GM06990 (cell line): ENCODE results near the gene ALDH4A1.

Source experiments
- DNase-seq: peaks from one replicate; pipeline ENCODE4 v3.0.0-alpha.2; 2011; ENCODE audit not compliant: insufficient read length; ENCODE audit errors: extremely low read depth
- H3K27me3 ChIP-seq: replicated peaks from 2 replicates; pipeline ENCODE4 v1.6.0; 2011; ENCODE audit warnings: low read length; ENCODE audit not compliant: control insufficient read depth, insufficient read depth
- H3K36me3 ChIP-seq: 2 replicates; pipeline ENCODE4 v1.5.1; 2011; ENCODE audit warnings: low read length; ENCODE audit not compliant: control insufficient read depth, insufficient read depth
- H3K4me3 ChIP-seq: replicated peaks from 2 replicates; pipeline ENCODE4 v1.5.1; 2011; ENCODE audit warnings: low read depth, mild to moderate bottlenecking, control low read depth, low read length
- TF ChIP-seq, protein P1 (sequence below): IDR thresholded peaks from 2 replicates; pipeline ENCODE4 v1.5.1; 2011; ENCODE audit warnings: low read length, control low read depth, mild to moderate bottlenecking, inconsistent platforms; ENCODE audit not compliant: insufficient read depth, poor library complexity, severe bottlenecking

ALDH4A1 gene

DNA sequence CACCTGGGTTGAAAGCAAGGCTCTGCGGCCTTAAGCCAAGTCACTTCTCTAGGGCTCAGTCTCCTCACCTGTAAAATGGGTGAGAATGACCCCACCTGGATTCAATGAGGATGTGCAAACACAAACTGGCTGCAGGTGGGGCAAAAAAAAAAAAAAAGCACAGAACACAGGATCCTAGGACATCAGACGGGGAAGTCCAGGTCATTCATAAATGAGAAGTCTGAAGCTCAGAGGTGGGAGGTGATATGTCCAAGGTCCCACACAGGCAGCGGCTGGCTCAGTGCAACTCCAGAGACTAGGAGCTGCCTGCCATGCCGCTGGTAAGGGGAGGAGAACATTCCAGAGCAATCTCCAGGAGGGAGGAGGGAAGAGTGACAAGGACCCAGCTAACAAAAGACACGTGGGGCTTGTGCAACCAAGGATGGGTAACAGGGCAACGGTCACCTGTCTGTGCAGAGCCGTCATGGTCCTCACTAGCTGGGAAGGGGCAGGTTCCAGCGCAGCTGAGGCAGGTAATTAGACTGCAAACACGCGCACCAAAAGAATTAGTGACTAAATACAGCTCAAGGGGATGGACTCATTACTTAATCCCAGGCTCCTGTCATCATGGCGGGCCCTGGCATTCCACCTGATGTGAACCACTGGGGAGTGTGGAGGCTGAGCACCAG, 34.6 kb upstream of the ALDH4A1 start:
- H3K4me3 ChIP-seq, result no peak overlapping the region
- no peak for DNase-seq
- H3K27me3 ChIP-seq, result no peaks in the 10 kb centered on the region
- no peaks in the 10 kb centered on the region for H3K36me3 ChIP-seq
- TF ChIP-seq, protein P1, sequence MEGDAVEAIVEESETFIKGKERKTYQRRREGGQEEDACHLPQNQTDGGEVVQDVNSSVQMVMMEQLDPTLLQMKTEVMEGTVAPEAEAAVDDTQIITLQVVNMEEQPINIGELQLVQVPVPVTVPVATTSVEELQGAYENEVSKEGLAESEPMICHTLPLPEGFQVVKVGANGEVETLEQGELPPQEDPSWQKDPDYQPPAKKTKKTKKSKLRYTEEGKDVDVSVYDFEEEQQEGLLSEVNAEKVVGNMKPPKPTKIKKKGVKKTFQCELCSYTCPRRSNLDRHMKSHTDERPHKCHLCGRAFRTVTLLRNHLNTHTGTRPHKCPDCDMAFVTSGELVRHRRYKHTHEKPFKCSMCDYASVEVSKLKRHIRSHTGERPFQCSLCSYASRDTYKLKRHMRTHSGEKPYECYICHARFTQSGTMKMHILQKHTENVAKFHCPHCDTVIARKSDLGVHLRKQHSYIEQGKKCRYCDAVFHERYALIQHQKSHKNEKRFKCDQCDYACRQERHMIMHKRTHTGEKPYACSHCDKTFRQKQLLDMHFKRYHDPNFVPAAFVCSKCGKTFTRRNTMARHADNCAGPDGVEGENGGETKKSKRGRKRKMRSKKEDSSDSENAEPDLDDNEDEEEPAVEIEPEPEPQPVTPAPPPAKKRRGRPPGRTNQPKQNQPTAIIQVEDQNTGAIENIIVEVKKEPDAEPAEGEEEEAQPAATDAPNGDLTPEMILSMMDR, result no peak

DNA sequence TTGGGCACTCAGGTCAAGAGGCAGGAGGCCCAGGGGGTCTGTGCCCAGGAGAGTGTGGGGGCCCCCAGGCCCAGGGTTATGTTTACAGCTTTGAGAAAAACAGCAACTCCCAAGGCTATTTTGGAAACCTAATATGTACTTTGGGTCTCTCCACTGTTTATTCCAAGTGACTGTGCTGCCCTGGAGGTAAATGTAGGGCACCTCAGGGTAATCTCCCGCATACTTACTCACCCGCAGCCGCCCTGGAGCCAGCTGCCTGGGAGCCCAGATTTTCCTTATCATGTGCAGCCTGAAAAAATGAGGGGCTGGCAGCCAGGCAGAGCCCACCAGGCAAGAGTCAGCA, 34.1 kb upstream of the ALDH4A1 start:
- DNase-seq, result no peak
- TF ChIP-seq, protein P1, result no peak
- Histone ChIP-seq H3K4me3 (no peak overlapping the region), H3K36me3 (no peaks in the 10 kb centered on the region), H3K27me3 (no peaks in the 10 kb centered on the region)

DNA sequence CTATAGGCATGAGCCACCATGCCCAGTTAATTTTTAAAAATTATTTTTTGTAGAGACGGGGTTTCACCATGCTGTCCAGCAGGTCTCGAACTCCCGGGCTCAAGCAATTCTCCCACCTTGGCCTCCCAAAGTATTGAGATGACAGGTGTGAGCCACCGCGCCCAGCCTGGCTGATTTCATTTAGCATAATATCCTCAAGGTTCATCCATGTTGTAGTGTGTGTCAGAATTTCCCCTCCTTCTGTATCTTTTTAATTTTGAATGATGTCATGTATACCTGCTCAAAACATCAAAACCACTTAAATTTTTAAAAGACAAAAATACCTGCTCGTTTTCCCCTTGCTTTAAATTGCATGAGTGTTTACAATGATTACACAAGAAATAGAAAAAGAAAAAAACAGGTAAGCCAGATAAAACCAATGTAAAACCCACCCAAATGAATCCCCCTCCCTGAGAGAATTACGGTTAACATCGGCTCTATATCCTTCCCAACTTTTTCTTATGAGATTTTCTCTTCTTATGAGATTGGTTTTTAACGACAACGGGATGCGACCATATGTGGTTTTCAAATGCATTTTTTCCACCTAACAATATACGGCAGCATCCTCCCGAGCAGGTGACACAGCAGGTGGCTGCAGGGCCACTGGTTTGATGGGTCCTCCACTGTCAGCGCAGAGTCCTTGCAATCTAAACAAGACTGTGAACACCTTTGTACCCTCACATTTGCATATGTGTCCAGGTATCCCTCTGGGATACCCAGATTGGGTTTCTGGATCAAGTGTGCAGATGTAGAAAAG, 32.0 kb upstream of the ALDH4A1 start:
- TF ChIP-seq, protein P1, result no peak
- no peak for DNase-seq
- Histone ChIP-seq H3K27me3 (no peaks in the 10 kb centered on the region), H3K4me3 (no peak overlapping the region), H3K36me3 (no peaks in the 10 kb centered on the region)

- no peaks in the 10 kb centered on the region for H3K36me3 ChIP-seq
- no peak overlapping the region for H3K4me3 ChIP-seq
- TF ChIP-seq, protein P1, result no peak
- no peak for DNase-seq
- H3K27me3 ChIP-seq, result no peaks in the 10 kb centered on the region
Observed at GRCh38 chr1:18932879-18933278, 30.5 kb upstream of the ALDH4A1 start.

- TF ChIP-seq, protein P1, result no peak
- no peak for DNase-seq
- no peaks in the 10 kb centered on the region for H3K27me3 ChIP-seq
- H3K36me3 ChIP-seq, result no peaks in the 10 kb centered on the region
- no peak overlapping the region for H3K4me3 ChIP-seq
Observed at GRCh38 chr1:18932387-18932786, 30.0 kb upstream of the ALDH4A1 start.
